GM19025 (cell line): ENCODE results near the gene PTPRN2.

Source experiments
- ATAC-seq: cut with Tn5 transposase; IDR thresholded peaks from one replicate; pipeline ENCODE4 v1.9.1; 2021; ENCODE audit warnings: mild to moderate bottlenecking, low read depth, moderate library complexity; ENCODE audit not compliant: unreplicated experiment

PTPRN2 gene

GRCh38 chr7:158019726-158020705, 567.6 kb downstream of the PTPRN2 start:
- ATAC-seq, result no peak

GRCh38 chr7:158018971-158019645, 568.5 kb downstream of the PTPRN2 start:
- no peak for ATAC-seq

DNA sequence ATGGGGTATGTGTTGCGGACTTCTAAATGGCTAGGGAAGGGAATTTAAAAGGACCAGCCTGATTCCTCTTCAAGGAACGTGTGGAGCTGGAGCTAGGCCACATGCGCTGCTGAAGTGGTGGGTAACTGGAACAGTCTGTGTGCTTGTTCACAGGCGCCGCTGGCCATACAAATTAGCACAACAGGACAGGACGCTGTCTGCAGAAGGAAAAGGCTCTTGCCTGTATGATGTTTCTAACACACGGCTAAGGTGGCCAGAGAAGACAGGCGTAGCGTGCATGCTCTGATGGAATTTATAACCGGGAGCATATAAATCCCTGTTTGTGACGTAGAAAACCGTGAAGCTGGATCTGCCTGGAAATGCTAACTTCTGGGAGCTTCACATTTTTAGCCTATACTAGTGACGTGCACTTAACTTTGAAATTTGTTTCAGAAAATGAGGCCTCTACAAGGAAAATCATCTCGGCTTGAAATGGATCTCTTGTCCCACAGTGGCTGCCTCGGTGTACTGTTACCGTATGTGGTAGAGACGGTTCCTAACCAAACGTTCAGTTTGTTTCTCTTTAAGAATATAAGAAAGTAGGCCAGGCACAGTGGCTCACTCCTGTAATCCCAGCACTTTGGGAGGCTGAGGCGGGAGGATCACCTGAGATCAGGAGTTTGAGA, 569.4 kb downstream of the PTPRN2 start:
- ATAC-seq, result no peak

- ATAC-seq, result no peak
Measured at GRCh38 chr7:158017111-158018097, 570.2 kb downstream of the PTPRN2 start.

GRCh38 chr7:158016180-158017097, 571.2 kb downstream of the PTPRN2 start:
- ATAC-seq, result no peak

- ATAC-seq, result no peak
Measured at GRCh38 chr7:158015403-158016179, 572.0 kb downstream of the PTPRN2 start.

DNA sequence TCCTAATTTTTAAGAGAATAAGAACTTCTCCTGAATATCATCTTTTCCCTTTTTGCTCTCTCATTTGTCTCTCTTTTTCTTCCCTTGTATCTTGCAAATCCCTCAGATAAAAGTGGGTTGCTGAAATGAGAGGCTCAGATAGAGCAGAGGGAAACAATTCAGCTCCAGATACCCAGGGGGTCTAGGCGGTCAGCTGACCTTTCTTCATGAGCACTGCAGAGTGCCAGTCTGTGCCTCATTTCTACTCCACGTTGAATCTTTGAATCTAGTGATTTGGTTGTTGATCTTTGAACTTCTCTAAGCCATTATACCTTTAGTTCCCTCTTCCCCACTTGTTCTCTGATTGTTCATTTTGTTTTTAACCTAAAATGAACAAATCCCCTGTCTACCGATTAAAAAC, 572.6 kb downstream of the PTPRN2 start:
- ATAC-seq, result no peak

DNA sequence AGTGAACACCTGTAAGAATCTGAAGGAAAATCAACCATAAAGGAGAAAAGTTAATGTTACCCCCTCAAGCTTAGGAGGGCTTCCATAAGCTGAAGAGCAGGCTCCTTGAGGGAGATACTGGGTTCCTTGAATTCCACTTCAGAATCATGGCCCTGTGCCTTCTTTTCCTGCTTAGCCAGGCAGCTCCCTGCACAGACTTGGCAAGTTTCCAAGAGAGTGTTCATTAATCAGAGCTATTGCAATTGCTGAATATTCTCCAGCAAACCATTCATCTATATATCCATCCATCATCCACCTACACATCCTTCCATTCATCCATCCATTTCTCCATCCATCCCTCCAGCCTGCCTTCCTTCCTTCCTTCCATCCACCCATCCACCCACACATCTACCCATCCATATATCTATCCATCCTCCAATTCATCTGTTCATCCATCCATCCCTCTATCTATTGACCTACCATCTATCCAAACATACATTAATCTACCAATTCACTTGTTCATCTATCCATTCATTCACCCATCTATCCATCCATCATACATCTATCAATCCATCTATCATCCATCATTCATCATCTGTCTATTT, 574.4 kb downstream of the PTPRN2 start:
- ATAC-seq, result no peak

GRCh38 chr7:158011941-158012340, 575.7 kb downstream of the PTPRN2 start:
- ATAC-seq, result no peak

GRCh38 chr7:158010961-158011693, 576.5 kb downstream of the PTPRN2 start:
- no peak for ATAC-seq

GRCh38 chr7:158009886-158010285, 577.7 kb downstream of the PTPRN2 start:
- ATAC-seq, result no peak

GRCh38 chr7:158008267-158008666, 579.4 kb downstream of the PTPRN2 start:
- ATAC-seq, result no peak

DNA sequence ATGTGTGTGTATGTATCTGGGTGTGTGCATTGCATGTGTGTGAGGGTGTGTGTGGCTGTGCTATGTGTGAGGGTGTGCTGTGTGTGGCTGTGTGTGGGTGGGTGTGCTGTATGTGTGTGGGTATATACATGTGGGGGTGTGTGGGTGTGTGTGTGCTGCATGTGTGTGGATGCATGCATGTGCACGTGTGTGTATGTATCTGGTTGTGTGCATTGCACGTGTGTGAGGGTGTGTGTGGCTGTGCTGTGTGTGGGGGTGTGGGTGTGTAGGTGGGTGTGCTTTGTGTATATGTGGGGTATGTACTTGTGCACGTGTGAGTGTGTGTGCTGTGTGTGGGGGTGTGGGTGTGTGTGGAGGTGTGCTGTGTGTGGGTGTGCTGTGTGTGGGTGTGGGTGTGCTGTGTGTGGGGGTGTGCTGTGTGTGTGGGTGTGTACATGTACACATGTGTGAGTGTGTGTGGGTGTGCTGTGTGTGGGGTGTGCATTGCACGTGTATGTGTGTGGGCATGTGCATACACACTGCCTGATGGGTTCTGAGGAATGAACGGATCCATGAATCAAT, 579.8 kb downstream of the PTPRN2 start:
- no peak for ATAC-seq

DNA sequence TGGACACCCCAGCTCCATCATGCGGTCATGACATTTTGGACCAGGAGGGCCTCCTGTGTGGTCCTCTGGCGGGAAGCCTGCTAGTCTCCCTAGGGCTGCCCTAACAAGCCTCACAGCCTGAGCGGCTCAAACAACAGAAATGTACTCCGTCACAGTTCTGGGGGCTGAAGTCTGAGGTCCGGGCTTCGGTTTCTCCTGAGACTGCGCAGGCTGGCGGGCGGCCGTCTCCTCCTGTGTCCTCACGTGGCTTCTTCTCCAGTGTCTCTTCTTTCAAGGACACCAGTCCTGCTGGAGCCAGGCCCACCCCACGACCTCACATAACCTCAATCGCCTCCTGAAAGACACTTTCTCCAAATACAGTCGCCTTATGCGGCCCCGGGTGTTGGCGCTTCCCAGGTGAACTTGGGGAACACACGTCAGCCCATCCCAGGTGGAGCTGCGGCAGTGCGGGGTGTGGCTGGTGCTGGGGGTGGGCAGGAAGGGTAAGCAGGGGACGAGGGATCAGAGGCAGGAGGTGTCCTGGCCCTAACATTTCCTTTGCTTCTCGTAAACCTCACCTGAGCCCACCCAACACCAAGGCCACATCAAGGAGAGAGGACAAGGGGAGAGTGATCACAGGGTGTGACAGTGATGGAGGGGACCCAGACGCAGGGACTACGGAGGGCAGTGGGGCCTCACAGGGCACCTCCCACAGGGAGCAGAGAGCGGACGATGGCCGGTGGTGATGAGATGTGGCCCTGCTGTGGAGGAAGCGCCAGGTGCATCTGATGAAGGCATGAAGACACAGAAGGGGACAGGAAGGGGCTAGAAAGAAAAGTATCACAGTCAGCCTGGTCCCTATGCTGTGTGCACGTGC, 580.6 kb downstream of the PTPRN2 start:
- no peak for ATAC-seq

DNA sequence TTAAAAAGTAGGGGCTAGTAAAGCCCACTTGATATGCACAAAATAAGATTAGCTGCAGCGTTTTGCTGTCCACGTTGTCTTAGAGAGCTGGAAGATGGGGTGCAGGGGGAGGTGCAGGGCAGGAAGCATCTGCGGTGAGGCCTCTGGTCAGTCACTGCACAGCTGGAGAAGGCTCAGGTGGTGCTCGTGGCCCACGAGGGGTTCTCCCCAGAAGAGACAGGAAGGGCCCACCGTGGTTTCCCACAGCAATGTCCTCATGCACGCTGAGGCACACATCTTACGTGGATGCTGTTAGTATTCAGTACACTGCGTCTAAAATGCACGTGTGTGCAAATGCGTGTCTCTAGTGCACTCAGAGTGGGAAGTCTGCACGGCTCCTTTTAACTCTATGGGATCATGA, 582.1 kb downstream of the PTPRN2 start:
- ATAC-seq, result no peak

GRCh38 chr7:158004123-158004490, 583.5 kb downstream of the PTPRN2 start:
- ATAC-seq, result no peak
